GM19452 (cell line): ENCODE measurements around the gene SYS1.

Experiments used
- ATAC-seq: cut with Tn5 transposase; IDR thresholded peaks from one replicate; pipeline ENCODE4 v1.9.1; 2021; ENCODE audit not compliant: unreplicated experiment

The SYS1 gene

DNA sequence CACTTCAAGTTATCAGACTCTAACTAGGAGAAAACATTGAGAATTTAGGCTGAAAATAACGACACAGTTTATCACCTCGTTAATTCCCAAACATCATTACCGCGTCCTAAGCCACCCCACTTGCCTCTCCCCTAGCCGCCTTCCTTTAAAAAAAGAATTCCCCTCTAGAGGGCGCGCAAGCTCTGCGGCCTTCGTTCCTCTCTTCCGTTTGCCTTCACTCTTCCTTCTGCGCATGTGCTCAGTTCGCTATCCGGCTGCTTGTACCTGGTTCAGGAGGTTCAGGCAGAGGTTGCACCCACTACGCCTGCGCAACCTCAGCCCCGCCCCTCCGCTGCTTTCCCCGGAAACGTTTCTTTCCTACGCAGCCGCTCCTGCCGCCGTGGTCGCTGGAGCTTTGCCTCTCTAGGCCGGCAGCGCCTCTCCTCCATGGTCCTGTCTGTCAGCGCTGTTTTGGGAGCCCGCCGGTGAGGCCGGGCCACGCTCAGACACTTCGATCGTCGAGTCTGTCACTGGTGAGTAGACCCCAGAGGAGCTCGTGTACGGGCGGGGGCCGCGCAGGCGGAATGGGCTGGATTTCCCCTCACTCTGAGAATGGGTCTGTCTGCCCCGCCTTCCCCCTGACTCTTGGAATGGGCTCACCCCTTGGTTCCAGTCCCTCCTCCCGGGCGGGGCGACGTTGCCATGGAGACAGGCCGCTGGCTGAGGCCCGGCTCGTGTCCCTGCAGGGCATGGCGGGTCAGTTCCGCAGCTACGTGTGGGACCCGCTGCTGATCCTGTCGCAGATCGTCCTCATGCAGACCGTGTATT, at the start of gene SYS1:
Gene SYS1 (plus strand): TSS at position 353 of the 807 bp plus-strand sequence. CDS start 376 bp downstream, at position 729.
- ATAC-seq: peak; percentile 84

DNA sequence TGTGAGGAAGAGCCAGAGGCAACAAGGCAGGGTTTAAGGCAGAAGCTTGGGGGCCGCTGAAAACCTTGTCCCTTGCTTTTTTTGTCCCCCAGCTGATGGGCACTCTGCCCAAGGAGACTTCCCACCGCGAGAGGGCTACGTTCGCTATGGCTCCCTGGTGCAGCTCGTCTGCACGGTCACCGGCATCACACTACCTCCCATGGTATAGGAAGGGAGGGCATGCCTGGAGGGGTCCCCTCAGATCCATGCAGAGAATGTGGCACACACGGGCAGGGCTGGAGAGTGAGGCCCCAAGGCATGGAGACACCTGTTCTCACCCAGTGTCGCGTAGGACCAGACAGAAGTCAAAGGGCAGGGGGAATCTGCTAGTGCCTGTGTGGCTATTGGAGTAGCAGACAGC, 49.0 kb upstream of the SYS1 start:
- ATAC-seq: no peak

DNA sequence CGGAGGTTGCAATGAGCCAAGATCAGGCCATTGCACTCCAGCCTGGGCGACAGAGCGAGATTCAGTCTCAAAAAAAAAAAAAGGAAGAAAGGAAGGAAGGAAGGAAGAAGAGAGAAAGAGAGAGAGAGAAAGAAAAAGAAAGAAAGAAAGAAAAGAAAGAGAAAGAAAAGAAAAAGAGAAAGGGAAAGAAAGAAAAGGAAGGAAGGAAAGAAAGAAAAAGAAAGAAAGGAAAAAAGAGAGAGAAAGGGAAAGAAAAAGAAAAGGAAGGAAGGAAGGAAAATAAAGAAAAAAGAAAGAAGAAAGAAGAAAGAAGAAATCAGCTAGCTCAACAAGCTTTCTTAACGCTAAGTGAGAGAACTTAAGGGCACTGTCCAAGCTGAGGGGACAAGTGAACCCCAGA, 47.3 kb upstream of the SYS1 start:
- no peak for ATAC-seq

DNA sequence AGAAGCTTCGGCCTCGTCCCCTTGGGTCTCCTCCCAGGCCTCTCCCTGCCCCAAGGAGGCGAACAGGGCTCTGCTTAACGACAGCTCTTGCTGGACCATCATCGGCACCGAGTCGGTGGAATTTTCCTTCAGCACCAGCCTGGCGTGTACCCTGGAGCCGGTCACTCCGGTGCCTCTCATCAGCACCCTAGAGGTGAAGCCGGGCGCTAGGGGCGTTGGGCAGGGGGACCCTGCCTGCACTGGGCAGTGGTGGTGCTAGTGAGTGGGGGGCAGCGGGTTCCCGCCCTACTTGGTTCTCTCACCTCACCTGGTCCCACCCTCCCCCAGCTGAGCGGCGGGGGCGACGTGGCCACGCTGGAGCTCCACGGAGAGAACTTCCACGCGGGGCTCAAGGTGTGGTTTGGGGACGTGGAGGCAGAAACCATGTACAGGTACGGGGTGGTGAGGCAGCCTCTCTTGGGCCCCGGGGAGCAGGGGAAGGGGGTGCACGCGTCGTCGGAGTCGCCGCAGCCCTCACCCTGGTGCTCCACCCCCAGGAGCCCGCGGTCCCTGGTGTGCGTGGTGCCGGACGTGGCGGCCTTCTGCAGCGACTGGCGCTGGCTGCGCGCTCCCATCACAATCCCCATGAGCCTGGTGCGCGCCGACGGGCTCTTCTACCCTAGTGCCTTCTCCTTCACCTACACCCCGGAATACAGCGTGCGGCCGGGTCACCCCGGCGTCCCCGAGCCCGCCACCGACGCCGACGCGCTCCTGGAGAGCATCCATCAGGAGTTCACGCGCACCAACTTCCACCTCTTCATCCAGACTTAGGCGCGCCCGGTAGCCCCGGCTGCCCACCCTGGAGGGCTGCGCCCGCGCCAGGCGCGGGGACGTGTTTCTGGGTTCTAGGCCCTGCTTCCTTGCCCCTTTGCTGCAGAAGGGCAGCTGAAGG, 46.5 kb upstream of the SYS1 start:
- no peak for ATAC-seq

DNA sequence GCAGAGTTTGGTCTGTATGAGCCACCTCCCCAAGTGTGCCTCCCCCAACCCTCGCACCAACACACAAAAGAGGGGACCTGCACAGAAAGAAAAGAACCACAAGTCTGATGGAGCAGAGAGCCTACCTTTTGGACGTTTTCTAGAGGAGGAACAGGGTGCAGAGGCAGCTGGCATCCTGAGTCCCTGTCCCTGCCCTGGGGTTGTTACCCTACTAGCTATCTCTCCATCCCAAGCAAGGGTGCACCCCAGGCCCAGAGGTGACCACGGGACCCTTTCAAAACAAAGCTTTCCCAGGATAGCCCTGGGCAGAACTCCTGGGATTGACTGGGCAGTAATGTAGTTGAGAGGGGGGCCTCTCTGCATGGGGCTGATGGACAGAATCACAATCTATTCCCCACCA, 45.1 kb upstream of the SYS1 start:
- ATAC-seq: no peak

DNA sequence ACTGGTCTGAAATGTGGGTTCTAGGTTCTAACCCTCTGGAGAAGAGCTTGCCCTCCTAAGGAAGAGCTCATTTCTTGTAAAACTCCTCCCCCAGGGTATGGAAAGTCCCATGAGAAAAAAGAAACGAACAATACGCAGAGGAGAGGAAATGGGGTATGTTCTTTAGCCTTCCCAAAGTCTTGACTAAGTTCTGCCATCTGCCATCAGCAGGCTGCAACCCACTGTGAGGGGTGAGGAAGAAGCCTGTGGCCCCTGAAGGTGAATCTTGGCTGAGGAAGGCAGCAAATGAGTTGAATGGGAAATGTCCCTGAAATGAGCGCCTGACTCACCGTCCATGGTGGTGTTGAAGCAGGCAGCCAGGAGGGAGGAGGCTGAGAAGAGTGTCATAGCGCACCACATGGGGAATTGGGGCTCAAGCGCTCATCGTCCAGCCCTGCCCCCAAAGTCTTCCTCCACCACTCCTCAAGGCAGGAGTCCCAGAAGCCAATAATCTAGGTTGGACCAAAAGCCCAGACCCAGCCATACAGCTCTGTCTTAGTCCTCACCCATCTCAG, 44.5 kb upstream of the SYS1 start:
- no peak for ATAC-seq

DNA sequence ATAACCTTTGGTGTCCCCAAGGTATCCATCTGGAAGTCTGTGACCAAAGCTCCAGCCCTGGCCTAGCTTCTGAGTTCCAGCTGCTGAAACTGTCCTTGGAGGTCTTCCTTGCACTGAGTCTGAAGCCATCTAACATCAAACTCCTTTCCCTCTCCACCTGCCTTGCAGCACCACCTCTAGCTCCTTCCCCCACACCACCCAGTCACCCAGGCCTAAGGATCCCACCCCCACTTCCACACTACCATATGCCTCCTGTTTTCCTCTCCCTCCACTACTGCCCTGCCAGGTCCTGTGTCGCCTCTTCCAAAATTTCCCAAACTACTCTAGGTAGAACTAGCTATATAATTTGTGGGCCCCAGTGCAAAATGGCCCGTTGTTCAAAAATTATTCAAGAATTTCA, 44.0 kb upstream of the SYS1 start:
- no peak for ATAC-seq

DNA sequence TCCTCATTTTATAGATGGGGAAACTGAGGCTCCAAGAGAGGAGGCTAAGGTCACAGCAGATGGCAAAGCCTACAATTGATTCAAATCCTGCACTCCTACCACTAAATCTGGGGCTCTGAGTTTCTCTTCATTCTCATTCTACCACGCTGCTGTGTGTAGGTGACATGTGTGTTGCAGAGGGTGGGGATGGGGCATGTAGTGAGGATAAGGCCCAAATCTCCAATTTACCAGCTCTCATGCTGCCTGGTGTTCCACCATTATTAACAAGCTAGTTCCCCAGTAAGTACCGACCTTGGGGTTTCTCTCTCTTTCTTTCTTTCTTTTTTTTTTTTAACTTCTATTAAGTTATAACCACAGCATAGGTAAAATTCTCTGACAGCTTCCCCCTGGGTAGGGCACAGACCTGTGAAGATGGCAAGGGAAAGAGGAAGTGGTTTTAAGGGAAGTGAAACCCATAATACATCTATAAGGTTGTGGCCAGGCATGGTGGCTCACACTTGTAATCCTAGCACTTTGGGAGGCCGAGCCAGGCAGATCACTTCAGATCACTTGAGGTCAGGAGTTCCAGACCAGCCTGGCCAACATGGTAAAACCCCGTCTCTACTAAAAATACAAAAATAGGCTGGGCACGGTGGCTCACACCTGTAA, 41.9 kb upstream of the SYS1 start:
- ATAC-seq: peak; percentile 82

DNA sequence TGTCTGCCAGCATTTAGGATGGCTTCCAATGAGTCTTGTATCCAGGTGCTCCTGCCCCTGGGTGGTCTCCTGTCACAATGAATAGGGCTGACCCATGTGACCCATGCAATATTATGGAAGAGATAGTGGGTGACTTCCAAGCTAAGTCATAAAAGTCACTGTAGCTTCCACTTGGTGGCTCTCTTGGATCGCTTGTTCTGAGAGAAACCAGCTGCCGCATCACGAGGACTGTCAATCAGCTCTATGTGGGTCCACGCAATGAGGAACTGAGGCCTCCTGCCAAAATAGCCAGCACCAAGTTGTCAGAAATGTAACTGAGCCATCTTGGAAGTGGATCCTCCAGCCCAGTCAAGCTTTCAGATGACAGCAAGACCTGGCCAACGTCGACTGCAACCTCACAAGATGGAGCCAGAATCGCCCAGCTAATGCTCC, 40.0 kb upstream of the SYS1 start:
- ATAC-seq: no peak

DNA sequence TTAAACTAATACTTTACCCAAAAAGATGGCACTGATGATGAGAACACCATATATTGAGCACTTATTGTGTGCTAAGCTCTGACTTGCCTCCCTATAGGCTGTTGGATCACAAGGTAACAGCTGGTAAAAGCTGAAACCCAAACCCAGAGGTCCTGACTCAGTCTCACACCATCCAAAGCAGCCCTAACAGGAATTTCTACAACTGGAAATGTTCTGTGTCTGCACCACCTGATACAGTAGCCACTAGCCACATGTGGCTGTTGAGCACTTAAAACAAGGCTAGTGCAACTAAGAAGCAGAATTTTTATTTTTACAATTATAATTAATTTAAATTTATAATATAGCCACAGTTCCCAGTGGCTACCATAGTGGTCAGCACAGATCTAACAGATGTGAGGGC, 39.2 kb upstream of the SYS1 start:
- ATAC-seq: no peak

DNA sequence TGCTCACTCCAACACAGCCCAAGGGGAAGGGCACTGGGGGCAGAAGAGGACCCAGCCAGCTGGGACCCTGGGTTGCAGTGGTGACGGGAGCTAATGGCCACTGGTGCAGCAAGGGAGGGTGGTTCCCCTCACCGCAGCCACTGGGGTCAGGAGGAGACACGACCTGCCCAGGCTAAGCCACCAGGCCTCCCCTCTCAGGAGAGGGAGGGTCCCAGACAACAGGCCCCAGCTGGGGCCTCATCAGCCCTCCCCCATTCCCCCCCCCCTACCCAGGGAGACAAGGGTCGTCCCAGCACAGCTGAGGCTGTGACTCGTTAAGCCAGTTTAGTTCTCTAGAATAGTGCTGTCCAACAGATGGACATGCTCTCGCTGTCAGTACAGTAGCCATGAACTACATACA, 37.6 kb upstream of the SYS1 start:
- no peak for ATAC-seq

DNA sequence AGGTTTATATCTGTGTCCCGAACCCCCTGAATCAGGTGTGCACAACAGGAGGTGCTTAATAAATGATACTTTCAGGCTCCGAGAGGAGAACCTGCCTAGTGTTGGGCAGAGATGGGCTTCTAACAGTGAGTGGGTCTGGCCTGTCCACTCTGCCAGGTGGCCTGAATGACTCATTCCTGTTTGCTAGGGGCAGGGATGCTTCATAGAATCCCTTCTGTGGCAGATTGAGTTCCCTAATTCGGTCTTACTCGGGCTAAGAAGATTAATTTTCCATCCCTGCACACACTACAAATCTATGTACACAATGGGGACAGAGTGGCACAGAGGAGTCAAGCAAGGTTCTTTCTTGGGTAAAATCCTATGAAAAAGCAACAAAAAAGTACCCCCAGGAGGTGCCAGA, 34.5 kb upstream of the SYS1 start:
- ATAC-seq: no peak

DNA sequence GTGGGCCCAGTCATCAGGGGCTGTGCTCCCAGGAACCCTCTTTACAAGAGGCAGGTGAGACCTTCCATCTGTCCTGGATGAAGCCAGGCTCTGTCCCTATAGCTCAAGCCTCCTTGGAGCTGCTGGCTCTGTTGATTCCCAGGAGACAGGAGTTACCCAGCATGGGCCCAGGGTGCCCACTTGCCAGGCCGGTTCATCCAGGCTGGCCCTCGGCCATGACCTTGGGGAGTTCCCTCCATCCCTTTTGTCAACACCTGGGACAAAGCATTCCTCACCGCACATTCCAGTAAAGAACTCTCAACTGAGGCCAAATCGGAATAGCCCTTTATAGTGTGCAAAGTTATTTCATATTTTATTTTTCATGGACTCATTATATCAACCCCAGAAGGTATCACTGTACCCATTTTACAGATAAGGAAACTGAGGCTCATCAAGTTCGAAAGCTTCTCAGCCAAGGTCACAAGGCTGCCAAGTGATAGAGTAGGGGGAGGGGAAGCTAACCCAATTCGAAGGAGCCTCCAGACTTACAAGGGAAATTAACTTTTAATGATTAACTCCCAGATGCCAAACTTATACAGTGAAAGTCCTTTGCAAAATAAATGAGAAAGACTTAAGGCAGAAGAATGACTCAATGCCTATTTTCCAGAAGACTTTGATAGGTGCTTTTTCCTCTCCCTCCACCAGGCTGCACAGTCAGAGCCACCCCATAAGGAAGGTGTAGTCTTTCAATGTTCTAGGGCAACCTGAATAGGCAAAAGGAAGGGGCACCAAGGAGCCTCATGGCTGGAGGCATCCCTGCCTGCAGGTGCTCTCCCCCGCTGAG, 33.2 kb upstream of the SYS1 start:
- no peak for ATAC-seq

DNA sequence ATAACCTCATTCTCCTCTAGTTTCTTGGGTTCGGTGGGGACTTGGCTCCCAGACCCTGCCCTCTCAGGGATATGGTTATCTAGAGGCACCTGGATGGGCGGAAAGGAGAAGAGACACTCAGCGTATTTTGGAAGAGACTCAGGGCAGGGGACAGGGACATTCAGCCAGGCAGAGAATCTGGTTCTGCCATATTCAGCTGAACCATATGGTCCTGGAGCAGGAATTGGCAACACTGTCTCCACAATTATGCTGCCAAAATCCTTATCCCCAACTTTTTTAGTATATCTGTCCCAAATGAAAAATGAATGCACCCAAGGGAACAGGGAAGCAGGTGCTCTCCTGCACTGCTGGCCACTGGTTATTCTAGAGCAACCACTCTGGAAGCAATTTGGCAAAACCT, 32.5 kb upstream of the SYS1 start:
- ATAC-seq: no peak

DNA sequence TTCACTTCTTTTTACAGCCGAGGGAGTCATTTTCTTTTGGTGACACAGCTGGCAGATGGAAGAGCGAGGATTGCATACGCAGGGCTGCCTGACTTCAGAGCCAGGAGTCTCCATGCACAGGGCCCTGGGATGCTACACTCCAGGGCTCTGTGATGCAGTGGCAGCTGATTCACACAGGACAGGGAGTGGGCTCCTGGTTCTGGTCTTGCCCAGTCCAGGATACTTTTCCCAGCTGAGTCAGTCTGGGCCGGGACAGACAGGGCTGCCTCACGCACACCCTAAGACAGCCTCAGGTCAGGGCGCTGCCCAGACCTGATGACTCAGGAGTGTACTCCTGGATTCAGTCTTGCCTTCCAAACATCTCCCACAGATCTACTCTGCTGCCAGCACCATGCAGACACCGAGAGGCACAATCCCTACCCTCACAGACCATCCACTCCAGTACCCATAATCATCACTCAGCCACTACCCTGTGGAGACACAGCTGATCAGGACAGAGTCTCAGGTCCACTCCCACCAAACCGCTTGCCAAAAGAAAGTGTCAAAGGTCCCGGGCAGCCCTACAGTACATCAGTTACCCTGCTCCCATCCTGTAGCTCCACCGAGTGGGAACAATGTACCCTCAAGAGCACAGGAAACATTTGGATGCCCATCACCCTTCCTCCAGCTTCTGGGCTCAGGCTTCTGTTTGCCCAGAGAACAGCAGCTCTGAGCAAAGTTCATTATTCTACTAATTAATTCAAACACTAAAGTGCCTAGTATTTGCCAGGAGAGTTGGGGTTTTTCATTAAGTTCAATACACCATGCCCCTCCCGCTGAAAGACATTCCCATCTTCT, 26.2 kb upstream of the SYS1 start:
- ATAC-seq: no peak

DNA sequence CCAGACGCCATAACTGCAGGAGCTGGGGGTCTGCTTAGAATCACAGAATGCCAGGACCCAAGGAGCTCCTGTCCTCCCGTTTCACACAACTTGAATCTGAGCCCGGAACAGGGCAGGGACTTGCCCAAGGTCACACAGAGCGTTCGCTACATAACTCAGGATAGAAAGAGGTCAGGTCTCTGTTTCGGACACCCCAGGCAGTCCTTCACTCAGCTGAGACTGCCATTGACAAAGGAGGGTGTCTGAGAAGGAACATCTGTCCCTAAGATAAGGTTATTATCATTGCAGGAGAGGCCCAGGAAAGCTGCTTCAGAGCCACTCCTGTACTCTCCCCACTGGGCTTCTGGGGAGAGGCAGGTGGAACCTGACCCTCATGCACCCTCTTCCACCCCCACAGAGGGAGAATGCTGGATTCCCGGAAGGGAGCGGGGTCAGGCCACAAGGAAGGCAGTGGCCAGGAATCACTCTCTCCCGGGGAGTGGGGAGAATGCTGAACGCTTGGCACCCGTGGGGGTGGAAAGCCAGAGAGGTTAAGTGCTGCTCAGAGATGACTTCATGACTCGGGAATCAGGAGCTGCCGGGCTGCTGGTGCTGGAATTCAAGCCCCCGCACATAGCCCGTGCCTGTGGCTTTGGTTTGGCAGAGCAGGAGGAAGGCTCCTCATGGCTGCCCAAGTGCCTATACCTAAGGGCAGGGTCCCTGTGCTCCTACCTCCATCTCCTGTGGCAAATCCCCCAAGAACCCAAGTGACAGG, 25.4 kb upstream of the SYS1 start:
- ATAC-seq: no peak

DNA sequence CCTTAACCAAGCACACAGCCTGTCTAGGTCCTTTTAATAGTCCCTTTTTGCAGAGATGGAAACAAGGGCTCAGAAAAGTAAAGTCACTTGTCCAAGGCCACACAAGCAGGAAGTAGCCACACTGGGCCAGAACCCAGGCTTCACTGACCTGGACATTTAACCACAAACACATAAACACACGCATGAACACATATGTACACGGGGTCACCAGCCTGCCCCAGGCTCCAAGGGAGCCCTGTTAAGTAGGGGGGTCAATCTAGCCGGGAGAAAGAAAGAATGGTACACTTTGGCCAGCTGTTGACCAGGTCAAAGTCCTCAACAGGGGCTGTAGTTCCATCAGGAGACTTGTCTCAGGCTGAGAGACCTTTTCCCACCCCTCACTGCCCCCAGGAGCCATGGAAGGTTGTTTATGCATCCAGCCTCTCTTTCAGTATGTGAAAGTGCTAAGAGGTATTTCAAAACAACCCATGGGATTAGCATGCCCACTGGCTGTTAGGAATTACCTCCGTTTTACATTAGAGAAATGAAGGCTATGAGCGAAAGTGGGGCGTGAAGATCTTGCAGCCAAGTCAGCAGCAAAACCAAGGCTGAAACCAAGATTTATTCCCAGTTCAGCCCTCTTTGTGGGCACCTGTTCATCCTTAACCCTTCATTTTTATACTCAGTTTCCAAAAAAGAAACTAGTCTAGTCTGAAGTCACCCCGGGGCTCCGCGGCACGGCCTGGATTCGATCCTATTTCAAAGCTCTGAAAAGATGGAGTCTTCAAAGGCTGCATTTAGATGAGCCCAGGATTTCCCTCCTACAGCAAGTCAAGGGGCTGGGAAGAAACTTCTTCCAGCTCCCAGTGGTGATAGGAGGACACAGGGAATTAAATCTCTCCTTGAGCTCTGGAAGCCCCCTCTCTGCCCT, 24.6 kb upstream of the SYS1 start:
- ATAC-seq: no peak

DNA sequence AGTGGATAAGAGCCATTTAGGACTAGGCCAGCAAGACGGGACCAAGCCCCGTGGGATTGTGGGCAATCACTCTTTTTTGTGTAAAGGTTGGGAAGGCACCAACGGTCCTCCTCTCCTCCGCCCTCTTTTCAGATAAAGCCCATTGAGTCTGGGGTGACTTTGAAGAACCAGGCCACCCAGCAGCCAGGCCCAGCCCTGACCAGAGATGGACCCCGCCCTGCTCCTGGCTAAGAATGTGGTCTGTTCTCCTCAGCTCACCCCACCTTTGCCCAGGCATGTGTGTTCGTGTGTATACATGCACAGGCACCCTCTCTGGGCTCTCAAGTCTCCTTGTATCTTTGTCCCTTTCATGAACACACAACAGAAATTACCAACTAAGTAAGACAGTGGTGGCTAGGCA, 23.9 kb upstream of the SYS1 start:
- ATAC-seq: no peak
